ENCODE data around the gene SEC14L3.
A peak's percentile ranks its signal among the peaks of the same experiment; 100 is the strongest.

SEC14L3 gene

GRCh38 chr22:30486661-30487115 is 14.9 kb upstream of the SEC14L3 start:
- no peaks in the 10 kb centered on the region for H3K9me3 ChIP-seq (ENCODE audit: insufficient read depth, low read length)
- no peak overlapping the region for H3K27ac ChIP-seq (ENCODE audit: low read depth, low read length)
- no peak overlapping the region for H3K4me2 ChIP-seq (ENCODE audit: low read depth, low read length, poor library complexity, severe bottlenecking)

GRCh38 chr22:30486118-30486517 is 14.3 kb upstream of the SEC14L3 start:
- H3K79me2 ChIP-seq (ENCODE audit: insufficient read depth, low read length): no peaks in the 10 kb centered on the region
- H3K27ac ChIP-seq (ENCODE audit: low read depth, low read length): no peak overlapping the region
- TF ChIP-seq EZH2phosphoT487 (conservative IDR thresholded peaks at IDR 0.05; ENCODE audit: low read length) (no peak), CTCF (IDR thresholded peaks at IDR 0.05; ENCODE audit: insufficient read depth, low read length, poor library complexity, severe bottlenecking) (no peak)
- no peaks in the 10 kb centered on the region for H3K27me3 ChIP-seq (ENCODE audit: low read length)
- H2AFZ ChIP-seq (ENCODE audit: low read depth, low read length, severe bottlenecking): no peak overlapping the region
- no peaks in the 10 kb centered on the region for H3K36me3 ChIP-seq (ENCODE audit: low read length)
- H3F3A ChIP-seq (ENCODE audit: insufficient read depth): no peaks in the 10 kb centered on the region
- no peak overlapping the region for H3K4me2 ChIP-seq (ENCODE audit: low read depth, low read length, poor library complexity, severe bottlenecking)
- no peaks in the 10 kb centered on the region for H3K9me3 ChIP-seq (ENCODE audit: insufficient read depth, low read length)
- no peak overlapping the region for H3K4me3 ChIP-seq (ENCODE audit: insufficient read depth, low read length, poor library complexity, severe bottlenecking)
- no peak overlapping the region for H3K9ac ChIP-seq (ENCODE audit: low read length)
- H4K20me1 ChIP-seq (ENCODE audit: low read depth, low read length): no peaks in the 10 kb centered on the region
- no peaks in the 10 kb centered on the region for H3K9me2 ChIP-seq (replicated peaks; ENCODE audit: insufficient read depth, low read length)

More at GRCh38 chr22:30486661-30487115, 14.9 kb upstream of the SEC14L3 start:
- H3K36me3 ChIP-seq (ENCODE audit: low read length): no peaks in the 10 kb centered on the region
- no peak for TF ChIP-seq CTCF (IDR thresholded peaks at IDR 0.05; ENCODE audit: insufficient read depth, low read length, poor library complexity, severe bottlenecking)
- TF ChIP-seq EZH2phosphoT487 (conservative IDR thresholded peaks at IDR 0.05; ENCODE audit: low read length): no peak
- H3K9me2 ChIP-seq (replicated peaks; ENCODE audit: insufficient read depth, low read length): no peaks in the 10 kb centered on the region
- no peak overlapping the region for H2AFZ ChIP-seq (ENCODE audit: low read depth, low read length, severe bottlenecking)
- H4K20me1 ChIP-seq (ENCODE audit: low read depth, low read length): no peaks in the 10 kb centered on the region
- no peak overlapping the region for H3K4me3 ChIP-seq (ENCODE audit: insufficient read depth, low read length, poor library complexity, severe bottlenecking)
- no peaks in the 10 kb centered on the region for H3K79me2 ChIP-seq (ENCODE audit: insufficient read depth, low read length)
- no peaks in the 10 kb centered on the region for H3K27me3 ChIP-seq (ENCODE audit: low read length)
- no peak overlapping the region for H3K9ac ChIP-seq (ENCODE audit: low read length)
- H3F3A ChIP-seq (ENCODE audit: insufficient read depth): no peaks in the 10 kb centered on the region

GRCh38 chr22:30485362-30485988 is 13.7 kb upstream of the SEC14L3 start:
- Histone ChIP-seq H3K9me3 (ENCODE audit: insufficient read depth, low read length) (no peaks in the 10 kb centered on the region), H3K4me3 (ENCODE audit: insufficient read depth, low read length, poor library complexity, severe bottlenecking) (no peak overlapping the region), H3K27ac (ENCODE audit: low read depth, low read length) (no peak overlapping the region), H3K4me2 (ENCODE audit: low read depth, low read length, poor library complexity, severe bottlenecking) (no peak overlapping the region), H3K36me3 (ENCODE audit: low read length) (no peaks in the 10 kb centered on the region), H3K9me2 (replicated peaks; ENCODE audit: insufficient read depth, low read length) (no peaks in the 10 kb centered on the region), H2AFZ (ENCODE audit: low read depth, low read length, severe bottlenecking) (no peak overlapping the region), H3K9ac (ENCODE audit: low read length) (no peak overlapping the region), H3F3A (ENCODE audit: insufficient read depth) (no peaks in the 10 kb centered on the region), H3K27me3 (ENCODE audit: low read length) (no peaks in the 10 kb centered on the region), H4K20me1 (ENCODE audit: low read depth, low read length) (no peaks in the 10 kb centered on the region), H3K79me2 (ENCODE audit: insufficient read depth, low read length) (no peaks in the 10 kb centered on the region)
- no peak for TF ChIP-seq EZH2phosphoT487 (conservative IDR thresholded peaks at IDR 0.05; ENCODE audit: low read length)
- peak; percentile 62 for TF ChIP-seq CTCF (IDR thresholded peaks at IDR 0.05; ENCODE audit: insufficient read depth, low read length, poor library complexity, severe bottlenecking)

Measured in SU-DHL-6 (cell line).